NCI-H1694 treated with DMSO at 0.1 percent for 48 hours (cell line): ENCODE data around the gene ZSWIM7.
"Not testable (repeated sequence)": the region's sequence is repeated elsewhere in the genome, so short reads cannot be mapped to it uniquely, and the experiment has no call there.

Source experiments
- DNase-seq: peaks from one replicate; lab custom pipeline; 2025; lab: John Stamatoyannopoulos, UW

The ZSWIM7 gene

GRCh38 chr17:15999974-16000827 is 697 bp upstream of the ZSWIM7 start:
- DNase-seq, result no peak

GRCh38 chr17:15998031-15998562 is 1.4 kb downstream of the ZSWIM7 start:
- DNase-seq, result no peak

DNA sequence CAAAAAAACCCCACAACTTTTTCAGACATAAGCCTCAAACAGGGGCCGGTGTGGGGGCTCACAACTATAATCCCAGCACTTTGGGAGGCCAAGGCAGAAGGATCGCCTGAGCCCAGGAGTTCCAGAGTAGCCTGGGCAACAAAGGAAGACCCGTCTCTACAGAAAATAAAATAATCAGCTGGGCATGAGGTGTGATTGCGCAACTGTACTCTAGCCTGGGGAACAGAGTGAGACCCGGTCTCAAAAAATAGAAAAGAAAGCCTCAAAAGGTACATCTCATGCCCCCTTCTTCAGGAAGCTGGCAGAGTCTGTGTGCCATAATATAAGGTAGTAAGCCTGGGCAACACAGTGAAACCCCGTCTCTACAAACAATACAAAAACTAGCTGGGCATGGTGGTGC is 3.2 kb downstream of the ZSWIM7 start:
- DNase-seq, result no peak

GRCh38 chr17:15981646-15982580 is 17.6 kb downstream of the ZSWIM7 start:
- no peak for DNase-seq

- DNase-seq, result no peak
Measured at GRCh38 chr17:15981208-15981607, 18.3 kb downstream of the ZSWIM7 start.

DNA sequence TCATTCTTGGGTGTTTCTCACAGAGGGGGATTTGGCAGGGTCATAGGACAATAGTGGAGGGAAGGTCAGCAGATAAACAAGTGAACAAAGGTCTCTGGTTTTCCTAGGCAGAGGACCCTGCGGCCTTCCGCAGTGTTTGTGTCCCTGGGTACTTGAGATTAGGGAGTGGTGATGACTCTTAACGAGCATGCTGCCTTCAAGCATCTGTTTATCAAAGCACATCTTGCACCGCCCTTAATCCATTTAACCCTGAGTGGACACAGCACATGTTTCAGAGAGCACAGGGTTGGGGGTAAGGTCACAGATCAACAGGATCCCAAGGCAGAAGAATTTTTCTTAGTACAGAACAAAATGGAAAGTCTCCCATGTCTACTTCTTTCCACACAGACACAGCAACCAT is 20.5 kb downstream of the ZSWIM7 start:
- not testable (repeated sequence) for DNase-seq

DNA sequence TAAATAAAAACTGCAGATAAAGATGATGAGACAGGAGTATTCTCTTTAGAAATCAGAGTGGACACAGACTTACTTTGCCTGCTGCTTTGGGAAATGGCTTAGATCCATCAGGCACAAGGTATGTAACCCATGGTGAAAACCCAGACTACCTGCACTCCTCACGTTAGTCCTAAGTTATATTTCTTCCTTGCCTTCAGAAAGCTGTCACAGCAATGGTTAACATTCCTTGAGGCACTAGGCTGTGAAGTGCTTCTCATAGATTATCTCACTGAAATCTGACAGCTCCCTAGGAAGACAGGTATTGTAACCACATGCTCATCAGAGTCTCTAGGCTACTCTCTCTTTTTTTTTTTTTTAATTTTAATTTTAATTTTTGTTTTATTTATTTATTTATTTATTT is 20.9 kb downstream of the ZSWIM7 start:
- no peak for DNase-seq

- DNase-seq, result no peak
Measured at GRCh38 chr17:15977894-15978293, 21.6 kb downstream of the ZSWIM7 start.

DNA sequence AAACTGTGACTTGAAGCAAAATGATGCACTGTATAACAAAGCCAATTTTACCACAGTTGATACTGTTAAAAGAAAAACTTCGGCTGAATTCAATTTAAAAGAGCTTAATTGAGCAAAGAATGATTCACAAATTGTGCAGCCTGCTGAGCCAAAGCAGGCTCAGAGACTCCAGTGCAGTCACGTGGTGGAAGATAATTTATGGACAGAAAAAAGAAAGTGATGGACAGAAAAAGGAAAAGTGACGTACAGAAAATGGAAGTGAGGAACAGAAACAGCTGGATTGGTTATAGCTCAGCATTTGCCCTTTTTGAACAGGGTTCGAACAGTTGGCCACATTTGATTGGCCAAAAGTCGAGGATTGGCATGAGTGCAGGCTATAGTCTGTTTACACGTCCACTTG is 25.7 kb downstream of the ZSWIM7 start:
- no peak for DNase-seq

- no peak for DNase-seq
Measured at GRCh38 chr17:15973016-15973415, 26.5 kb downstream of the ZSWIM7 start.

DNA sequence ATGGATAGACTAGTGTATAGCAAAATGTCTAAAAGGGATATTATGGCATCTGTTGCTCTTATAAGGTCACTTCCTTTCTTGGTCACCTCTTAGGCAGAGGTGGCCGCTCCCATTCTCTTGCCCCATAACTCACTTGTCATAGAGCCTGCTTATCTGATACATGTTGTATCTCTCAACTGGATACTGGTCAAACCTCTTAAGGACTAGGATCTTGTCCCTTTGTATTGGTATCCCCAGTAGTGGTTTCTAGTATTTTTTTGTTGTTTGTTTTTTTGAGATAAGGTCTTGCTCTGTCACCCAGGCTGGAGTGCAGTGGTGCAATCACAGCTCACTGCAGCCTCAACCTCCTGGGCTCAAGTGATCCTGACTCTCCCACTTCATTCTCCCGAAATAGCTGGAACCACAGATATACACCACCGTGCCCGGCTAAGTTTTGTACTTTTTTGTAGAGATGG is 27.0 kb downstream of the ZSWIM7 start:
- no peak for DNase-seq

DNA sequence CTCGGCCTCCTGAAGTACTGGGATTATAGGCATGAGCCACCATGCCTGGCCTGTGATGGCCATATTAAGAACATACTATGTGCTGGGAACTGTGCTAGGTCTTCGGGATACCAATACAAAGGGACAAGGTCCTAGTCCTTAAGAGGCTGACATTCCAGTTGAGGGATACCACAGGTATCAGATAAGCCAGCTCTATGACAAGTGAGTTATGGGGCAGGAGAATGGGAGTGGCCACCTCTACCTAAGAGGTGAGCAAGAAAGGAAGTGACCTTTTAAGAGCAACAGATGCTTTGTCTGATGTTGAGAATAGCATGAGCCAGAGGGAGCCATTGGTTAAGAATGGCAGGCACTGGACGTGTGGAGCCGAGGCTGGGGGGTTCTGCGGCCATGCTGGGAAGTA is 27.6 kb downstream of the ZSWIM7 start:
- DNase-seq, result no peak

DNA sequence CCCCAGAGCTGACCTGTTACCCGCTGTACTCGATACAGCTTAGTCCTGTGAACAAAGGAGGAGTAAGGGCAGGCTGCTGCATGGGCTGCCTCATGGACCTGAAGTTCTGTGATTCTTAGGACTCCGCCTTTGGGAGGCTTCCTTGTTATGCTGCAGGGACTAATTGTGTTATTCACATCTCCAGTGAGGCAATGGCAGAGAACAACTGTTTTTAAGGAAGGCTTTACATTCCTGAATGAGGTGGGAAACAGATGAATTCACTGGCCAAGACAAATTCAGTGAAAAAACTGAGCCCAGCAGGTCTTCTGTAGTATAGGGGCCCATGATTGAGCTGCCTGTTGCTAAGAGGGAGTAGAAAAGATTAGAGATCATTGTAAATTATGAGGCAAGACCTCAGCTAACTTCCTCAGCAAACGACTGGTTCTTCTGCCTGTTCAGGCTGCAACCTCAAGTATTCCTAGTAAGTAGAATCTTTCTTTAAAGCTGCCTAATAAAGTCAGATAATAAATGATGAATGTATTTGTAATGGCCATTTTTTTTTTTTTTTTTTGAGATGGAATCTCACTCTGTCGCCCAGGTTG is 28.3 kb downstream of the ZSWIM7 start:
- DNase-seq, result no peak

- no peak for DNase-seq
Measured at GRCh38 chr17:15970500-15970899, 29.0 kb downstream of the ZSWIM7 start.

DNA sequence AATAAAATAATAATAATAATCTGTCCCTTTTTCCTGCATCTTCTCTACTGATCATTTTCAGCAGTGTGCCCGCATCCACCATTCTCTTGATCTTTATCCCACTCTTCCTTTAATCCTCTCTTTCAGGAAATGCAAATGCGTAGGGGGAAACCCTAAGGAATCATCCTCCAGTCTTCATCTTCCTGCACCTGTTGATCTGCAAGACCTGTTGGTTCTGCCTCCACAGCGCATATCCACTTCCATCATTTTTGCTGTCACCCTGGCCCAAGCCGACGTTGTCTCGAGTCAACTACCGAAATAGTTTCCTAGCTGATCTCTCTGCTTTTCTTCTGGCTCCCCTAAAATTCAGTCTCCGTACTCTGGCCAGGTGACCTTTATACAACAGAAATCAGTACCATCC is 30.0 kb downstream of the ZSWIM7 start:
- DNase-seq, result no peak

DNA sequence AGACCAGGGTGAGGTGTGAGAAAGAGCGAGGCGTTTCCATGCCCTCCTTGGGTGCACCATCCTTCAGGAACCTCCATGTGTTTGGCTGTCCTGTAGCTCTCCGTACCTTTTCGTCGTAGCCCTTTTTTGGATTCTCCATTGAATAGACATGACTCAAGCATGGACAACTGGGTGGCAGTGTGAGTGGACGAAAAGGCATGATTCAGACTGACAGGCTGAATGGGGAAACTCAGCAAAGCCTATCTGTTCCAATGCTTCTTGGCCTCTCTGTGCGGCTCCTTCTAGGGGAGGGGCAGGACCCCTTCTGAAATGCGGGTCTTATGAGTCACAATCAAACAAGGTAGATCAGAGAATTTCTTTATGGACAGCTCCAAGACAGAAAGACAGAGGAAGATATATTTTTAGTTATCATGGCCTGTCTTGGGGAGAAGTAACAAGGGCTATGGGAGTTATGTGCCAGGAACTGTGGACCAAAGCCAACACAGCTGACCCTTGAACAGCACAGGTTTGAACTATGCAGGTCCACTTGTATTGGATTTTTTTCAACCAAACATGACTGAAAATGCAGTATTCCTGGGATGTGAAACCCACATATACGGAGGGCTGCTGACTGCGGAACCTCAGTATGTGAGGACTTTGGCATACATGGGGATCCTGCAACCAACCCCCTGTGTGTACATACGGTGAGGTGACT is 31.7 kb downstream of the ZSWIM7 start:
- no peak for DNase-seq

DNA sequence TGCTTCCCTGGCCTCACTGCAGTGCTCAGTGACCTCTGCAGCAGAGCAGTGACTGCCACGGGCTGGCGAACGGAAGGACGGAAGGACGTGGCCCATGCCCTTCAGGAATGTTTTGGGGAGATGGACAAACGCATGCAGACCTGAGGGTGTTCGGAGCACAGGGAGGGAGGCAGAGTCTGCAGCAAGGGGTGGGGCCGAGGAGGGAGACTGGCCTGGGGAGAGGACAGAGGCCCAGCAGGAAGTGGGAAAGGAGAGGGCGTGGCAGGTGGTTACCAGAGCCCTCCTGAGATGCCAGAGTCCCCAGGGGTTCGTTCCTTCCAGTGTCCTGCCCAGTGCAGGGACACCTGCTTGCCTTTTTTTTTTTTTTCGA is 32.6 kb downstream of the ZSWIM7 start:
- DNase-seq, result no peak

DNA sequence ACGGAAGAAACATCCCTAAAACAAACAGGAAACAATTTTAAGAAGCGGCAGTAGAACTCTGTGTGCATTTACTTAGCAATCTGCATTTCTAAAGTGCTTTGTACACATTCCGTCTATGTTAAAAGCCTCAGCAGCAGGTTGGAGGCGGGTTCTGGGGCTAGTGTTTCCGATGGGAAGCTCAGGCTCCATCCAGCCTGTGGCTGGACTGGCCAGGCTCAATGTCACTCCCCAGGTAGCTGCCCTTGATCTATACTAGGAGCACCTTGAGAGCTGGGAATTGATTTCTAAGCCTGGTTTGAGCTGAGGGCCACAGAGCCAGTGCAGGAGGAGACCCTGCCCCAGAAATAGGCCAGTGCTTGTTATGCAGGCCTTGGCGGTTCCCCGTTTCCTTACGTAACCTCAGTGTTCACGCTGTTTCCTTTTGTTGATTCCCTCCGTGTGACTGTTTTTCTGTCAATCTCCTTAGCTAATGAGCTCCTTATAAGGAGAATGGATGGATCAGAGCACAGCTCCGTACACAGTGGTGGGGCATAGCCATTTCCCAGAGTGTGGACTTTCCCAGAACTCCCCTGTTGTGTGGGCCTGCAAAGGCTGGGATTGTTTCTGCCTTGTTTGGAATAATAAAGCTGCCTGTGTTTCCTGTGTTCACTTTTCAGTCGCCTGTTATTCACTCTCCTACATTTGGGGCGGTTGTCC is 33.2 kb downstream of the ZSWIM7 start:
- no peak for DNase-seq

DNA sequence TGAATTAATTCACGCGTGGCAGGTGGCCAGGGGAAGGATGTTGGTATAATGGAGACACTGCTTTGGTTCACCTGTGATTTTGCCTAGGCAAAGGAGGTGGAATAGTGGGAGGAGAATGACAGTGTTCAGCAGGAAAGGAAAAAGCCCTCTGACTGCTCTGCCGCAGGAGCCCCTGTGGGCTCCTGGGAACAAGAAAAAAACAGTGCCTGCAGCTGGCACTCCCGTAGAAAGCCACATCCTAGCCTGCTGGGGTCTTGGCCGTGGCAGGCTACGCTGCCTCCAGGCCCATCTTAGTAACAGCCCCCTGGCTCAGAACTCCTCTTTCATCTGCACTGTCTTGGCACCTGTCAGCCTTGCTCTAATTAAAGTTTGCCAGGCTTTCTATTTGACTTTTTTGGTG is 34.0 kb downstream of the ZSWIM7 start:
- no peak for DNase-seq

GRCh38 chr17:15963670-15964110 is 35.8 kb downstream of the ZSWIM7 start:
- no peak for DNase-seq

- no peak for DNase-seq
Measured at GRCh38 chr17:15958484-15958854, 41.0 kb downstream of the ZSWIM7 start.
